Measurements from ENCODE around the gene C1QTNF1.
"Not testable (repeated sequence)": the region's sequence is repeated elsewhere in the genome, so short reads cannot be mapped to it uniquely, and the experiment has no call there.

C1QTNF1 gene

GRCh38 chr17:79026376-79027273, 2.7 kb downstream of the C1QTNF1 start:
- DNase-seq, result no peak

- no peak for DNase-seq
Measured at GRCh38 chr17:79027274-79027924, 3.4 kb downstream of the C1QTNF1 start.

GRCh38 chr17:79027925-79028491, 4.0 kb downstream of the C1QTNF1 start:
- DNase-seq, result no peak

GRCh38 chr17:79028496-79029326, 4.7 kb downstream of the C1QTNF1 start:
- no peak for DNase-seq

GRCh38 chr17:79029327-79030009, 5.5 kb downstream of the C1QTNF1 start:
- DNase-seq, result no peak

- not testable (repeated sequence) for DNase-seq
Measured at GRCh38 chr17:79030636-79031035, 6.7 kb downstream of the C1QTNF1 start.

GRCh38 chr17:79031996-79032875, 8.3 kb downstream of the C1QTNF1 start:
- no peak for DNase-seq

- DNase-seq, result no peak
Measured at GRCh38 chr17:79033046-79033616, 9.2 kb downstream of the C1QTNF1 start.

- DNase-seq, result no peak
Measured at GRCh38 chr17:79033741-79034501, 10.0 kb downstream of the C1QTNF1 start.

GRCh38 chr17:79034931-79035485, 11.0 kb downstream of the C1QTNF1 start:
- DNase-seq, result no peak

GRCh38 chr17:79035686-79036085, 11.7 kb downstream of the C1QTNF1 start:
- DNase-seq, result no peak

- DNase-seq, result no peak
Measured at GRCh38 chr17:79036181-79036580, 12.2 kb downstream of the C1QTNF1 start.

GRCh38 chr17:79036596-79036995, 12.6 kb downstream of the C1QTNF1 start:
- no peak for DNase-seq

- no peak for DNase-seq
Measured at GRCh38 chr17:79038545-79039135, 14.7 kb downstream of the C1QTNF1 start.

GRCh38 chr17:79039171-79039570, 15.2 kb downstream of the C1QTNF1 start:
- no peak for DNase-seq

GRCh38 chr17:79039886-79040285, 15.9 kb downstream of the C1QTNF1 start:
- DNase-seq, result no peak

- DNase-seq, result no peak
Measured at GRCh38 chr17:79041041-79041570, 17.1 kb downstream of the C1QTNF1 start.

- DNase-seq, result no peak
Measured at GRCh38 chr17:79041723-79042420, 17.9 kb downstream of the C1QTNF1 start.

Measured in activated CD4-positive, alpha-beta T cell treated with anti-CD3 and anti-CD28 coated beads, Interleukin-2, amount 50 U/mL, for 16 hours (primary cell).